Activated gamma-delta T cell (primary cell): ENCODE data around the gene COL4A2.
"Not testable (repeated sequence)": the region's sequence is repeated elsewhere in the genome, so short reads cannot be mapped to it uniquely, and the experiment has no call there.

Source experiments
- DNase-seq: peaks from one replicate; lab custom pipeline; 2025; lab: John Stamatoyannopoulos, UW

The COL4A2 gene

GRCh38 chr13:110438776-110439175 is 131.7 kb downstream of the COL4A2 start:
- DNase-seq = no peak

GRCh38 chr13:110440946-110441731 is 134.1 kb downstream of the COL4A2 start:
- DNase-seq = no peak

GRCh38 chr13:110442930-110443621 is 136.0 kb downstream of the COL4A2 start:
- no peak for DNase-seq

DNA sequence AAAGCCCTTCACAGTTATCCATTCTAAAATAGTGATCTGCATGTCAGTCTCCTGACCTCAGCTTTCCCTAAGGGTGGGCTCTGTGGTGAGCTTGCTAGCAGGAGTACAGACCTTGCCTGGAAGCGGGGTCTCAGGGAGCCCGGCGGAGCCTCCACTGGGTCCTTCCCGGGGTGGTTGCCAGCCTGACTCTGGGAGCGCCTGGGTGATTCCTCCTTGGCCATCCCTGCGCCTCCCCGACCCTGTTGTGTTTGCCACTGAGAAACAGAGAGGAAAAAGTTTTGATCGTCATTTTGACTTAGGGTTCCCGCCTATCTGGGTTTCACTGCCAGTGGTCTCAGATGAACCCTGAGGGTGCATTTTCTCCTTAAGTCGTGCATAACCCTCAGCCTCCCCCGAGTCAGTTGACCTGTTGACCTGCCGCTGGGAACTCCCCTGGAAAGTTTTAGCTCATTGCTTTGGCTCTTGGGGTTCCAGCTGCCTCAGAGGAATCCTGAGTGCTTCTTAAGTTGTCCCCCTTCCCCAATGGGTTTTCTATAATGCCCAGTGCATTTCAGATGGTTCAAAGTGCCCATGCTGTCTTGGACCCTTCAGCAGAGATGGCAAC is 136.6 kb downstream of the COL4A2 start:
- DNase-seq = no peak

- no peak for DNase-seq
These were observed 137.2 kb downstream of the COL4A2 start for GRCh38 chr13:110444226-110444653.

- no peak for DNase-seq
These were observed 138.1 kb downstream of the COL4A2 start for GRCh38 chr13:110445183-110445582.

DNA sequence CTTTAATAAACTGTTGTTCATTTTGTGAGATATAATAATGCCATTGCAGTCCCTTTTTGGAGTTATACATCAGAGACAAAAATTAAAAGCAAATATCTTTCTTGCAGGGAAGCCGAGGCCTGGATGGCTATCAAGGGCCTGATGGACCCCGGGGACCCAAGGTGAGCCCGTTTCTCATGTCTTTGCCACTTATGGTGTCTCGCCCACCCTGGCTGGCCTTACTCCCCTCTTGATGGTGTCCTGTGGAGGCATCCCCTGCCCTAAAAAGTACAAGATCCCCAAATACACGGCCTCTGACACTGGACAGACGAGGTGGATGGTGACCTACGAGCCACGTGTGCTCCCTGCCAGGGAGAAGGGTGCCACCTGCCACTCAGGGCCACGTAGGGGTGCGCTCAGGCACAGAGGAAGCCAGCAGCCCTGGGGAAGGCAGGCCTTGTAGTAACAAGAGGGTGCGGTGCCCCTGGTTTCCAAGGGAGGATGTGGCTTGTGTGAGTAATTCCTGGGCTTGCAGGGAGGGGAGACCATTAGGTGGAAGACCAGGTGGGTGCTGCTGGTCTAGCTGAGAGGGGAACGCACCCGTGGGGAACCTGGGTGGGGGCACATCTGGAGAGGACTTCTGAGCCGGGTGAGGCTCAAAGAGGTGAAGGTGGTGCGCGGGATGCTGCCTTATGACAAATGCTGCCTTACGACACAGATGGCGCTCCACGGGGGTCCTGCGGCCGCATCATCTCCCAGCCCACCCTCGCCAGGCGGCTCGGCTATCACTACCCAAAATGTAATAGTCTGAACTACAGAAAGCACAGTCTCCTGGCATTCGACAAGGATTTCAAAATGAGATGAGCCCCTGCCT is 138.9 kb downstream of the COL4A2 start:
- no peak for DNase-seq

GRCh38 chr13:110446575-110446890 is 139.4 kb downstream of the COL4A2 start:
- no peak for DNase-seq

- no peak for DNase-seq
These were observed 140.0 kb downstream of the COL4A2 start for GRCh38 chr13:110447058-110447511.

- DNase-seq = no peak
These were observed 140.7 kb downstream of the COL4A2 start for GRCh38 chr13:110447801-110448200.

- no peak for DNase-seq
These were observed 141.1 kb downstream of the COL4A2 start for GRCh38 chr13:110448230-110448629.

DNA sequence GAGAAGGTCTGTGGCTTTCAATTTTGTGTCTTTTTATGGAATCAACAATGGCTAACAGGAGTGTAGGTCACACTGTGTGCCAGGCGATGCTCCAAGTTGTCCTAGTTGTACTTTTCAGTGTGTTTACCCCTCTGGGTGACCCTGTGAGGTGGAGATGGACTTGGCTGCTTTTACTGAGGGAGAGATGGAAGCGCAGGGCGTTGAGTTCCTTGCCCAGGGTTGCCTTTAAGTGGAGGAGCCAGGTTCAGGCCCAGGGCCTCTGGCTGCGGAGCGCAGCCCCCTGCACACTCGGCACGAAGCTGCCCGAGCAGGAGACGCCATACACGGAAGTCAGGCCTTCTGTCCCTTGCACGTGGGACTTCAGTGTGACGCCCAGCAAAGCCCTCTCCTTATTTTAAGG is 141.6 kb downstream of the COL4A2 start:
- no peak for DNase-seq

DNA sequence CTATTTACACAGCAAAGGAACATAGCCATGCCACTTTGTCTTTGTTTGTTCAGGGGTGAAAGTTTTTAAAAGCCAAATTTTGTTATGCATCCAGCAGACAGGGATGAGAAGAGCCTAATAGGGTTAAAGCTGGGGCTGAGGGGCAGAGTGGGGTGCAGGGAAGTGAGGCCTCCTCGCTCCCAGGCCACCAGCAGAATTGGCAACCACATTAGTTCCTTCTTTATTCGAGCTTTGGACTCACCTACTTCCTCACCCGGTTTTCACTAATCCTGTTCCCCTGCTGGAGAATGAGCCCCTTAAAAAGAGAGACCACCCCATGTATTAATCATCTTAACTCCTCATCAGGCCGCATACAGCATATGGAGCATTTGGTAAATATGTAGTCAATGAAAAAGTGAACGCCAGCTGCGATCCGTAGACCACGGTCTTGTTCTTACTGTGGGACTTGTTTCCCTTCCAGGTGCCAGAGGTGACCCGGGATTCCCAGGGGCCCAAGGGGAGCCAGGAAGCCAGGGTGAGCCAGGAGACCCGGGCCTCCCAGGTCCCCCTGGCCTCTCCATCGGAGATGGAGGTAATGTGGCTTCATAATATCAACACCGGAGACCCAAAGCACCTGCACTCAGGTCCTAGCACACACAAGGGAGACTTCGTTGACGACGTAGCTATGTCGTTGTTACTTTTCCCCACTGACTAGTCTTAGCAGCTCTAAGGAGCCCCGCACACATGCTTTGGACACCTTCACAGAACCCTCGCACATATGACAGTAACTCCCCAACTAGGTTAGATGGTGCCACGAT is 142.3 kb downstream of the COL4A2 start:
- DNase-seq = no peak

DNA sequence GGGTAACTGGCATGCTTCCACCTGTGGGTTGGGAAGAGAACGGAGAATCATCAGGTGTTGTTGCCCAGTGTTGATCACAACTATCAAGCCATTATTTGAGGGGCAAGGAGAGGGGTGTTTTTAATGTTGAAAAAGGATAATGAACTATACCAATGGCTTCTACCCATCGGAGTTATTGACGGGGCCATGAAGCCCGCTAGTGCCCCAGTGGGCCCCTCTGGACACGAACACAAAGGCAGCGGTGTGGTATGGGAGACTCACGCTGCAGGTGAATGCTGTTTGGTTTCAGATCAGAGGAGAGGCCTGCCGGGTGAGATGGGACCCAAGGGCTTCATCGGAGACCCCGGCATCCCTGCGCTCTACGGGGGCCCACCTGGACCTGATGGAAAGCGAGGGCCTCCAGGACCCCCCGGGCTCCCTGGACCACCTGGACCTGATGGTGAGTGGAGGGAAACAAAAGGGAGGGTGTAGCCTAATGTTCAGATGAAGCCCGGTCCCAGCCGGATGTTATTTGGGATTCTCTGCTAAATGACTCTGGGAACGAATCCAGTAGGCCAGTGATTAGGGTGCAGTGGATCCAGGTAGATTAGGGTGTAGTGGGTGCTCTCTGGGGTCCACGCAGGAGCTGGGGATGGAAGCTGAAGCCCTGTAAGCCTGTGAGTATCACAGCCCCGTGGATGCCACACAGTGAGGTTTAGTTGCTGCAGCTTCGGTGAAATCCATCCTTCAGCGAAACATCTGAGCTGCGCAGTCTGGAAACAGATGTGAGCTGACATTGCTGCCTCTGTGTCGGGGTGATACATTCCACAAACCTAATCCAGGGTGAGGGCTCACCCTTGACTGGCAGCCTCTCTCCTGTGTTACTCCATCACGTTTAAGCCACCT is 143.2 kb downstream of the COL4A2 start:
- no peak for DNase-seq

- DNase-seq = no peak
These were observed 144.1 kb downstream of the COL4A2 start for GRCh38 chr13:110450941-110451730.

DNA sequence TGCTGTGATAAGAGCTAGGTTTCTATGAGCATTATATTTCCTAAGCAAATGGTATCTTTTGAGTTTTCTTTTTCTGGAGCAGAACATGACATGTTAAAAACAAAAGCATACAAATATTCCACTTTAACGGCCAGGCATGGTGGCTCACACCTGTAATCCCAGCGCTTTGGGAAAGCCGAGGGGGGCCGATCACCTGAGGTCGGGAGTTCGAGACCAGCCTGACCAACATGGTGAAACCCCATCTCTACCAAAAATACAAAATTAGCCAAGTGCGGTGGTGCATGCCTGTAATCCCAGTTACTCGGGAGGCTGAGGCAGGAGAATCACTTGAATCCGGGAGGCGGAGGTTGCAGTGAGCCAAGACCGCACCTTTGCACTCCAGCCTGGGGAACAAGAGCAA is 146.0 kb downstream of the COL4A2 start:
- DNase-seq = not testable (repeated sequence)

- no peak for DNase-seq
These were observed 146.7 kb downstream of the COL4A2 start for GRCh38 chr13:110453797-110454196.

DNA sequence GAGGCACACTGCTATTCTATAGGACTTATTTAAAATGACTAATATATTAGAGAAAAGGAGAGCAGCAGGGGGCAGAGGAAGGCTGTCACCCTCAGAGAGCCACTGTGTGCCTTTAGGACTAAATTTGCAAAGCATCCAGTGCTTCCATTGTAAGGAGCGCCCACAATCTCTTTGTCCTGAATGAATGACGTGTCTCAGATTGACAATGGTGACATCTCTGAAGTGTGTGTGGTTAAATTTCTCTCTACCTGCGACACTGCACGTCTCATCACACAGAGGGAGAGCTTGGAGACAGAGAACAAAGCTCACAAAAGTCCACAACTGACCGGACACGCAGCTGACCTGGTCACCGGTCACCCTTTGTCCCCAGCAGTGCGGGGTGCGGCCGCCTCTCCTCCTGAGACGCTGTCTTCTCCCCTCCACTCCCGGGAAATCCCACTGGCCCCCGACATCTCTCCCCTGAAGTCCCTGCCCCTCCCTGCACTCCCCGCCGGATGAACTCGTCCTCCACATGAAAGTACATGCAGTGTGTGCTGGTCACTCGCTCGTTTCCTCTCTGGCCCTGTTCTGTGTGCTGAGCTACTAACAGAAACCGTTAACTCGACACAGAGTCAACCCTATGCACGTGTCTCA is 147.3 kb downstream of the COL4A2 start:
- DNase-seq = no peak

DNA sequence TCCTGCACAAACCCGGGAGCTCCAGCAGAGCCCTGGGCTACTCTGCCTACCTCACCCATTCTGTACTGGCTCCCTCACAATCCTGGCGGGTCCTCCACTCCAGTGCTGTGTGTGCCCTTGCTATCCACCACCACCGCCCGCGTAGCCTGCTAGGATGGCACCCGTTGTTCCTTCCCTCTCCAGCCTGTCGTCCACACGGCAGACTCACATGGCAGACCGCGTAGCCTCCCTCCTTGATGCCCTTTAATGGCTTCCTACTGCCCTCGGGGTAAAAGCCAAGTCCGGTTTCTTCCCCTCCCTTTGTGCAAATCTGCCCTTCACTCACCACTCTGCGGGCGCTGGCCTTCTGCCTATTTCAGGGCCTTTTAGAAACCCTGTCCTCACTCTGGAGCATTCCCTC is 147.9 kb downstream of the COL4A2 start:
- no peak for DNase-seq
